MCF 10A (cell line): ENCODE data around the gene AP2A1. TPM values are rescaled to one million over a fixed set of nuclear protein-coding genes. Genes with fewer than 3 reads are reported as not detected.

Experiments used
- BruUV-seq: library from RNA; stranded (reverse); fragments of 400-500 nt; replicated peaks from 2 replicates; lab custom pipeline; 2021; lab: Mats Ljungman, UMichigan
- CTCF ChIA-PET: fragments of 300-600 bp; sonication (Branson Sonifier 250); formaldehyde crosslinking; extraction: SDS; loops from one replicate; lab custom pipeline; 2021; ENCODE audit warnings: antibody characterized with exemption, inconsistent platforms; lab: Yijun Ruan, JAX
- POLR2A ChIA-PET: fragments of 300-600, 350-650 bp; sonication (Branson Sonifier 250); formaldehyde crosslinking; extraction: SDS; loops from one replicate; lab custom pipeline; 2020; ENCODE audit warnings: antibody characterized with exemption, inconsistent platforms; lab: Yijun Ruan, JAX
- DNase-seq: peaks from one replicate; pipeline ENCODE4 v3.0.0-alpha.2; 2018; ENCODE audit not compliant: unreplicated experiment
- H3K27ac Mint-ChIP-seq: one replicate; pipeline ENCODE4 v1.8.0; 2022; ENCODE audit warnings: mild to moderate bottlenecking, low read depth, mixed read lengths; ENCODE audit not compliant: unreplicated experiment
- H3K27me3 Mint-ChIP-seq: one replicate; pipeline ENCODE4 v1.8.0; 2022; ENCODE audit warnings: mixed read lengths; ENCODE audit not compliant: insufficient read depth, unreplicated experiment
- H3K36me3 Mint-ChIP-seq: one replicate; pipeline ENCODE4 v1.8.0; 2022; ENCODE audit warnings: mild to moderate bottlenecking, moderate library complexity, mixed read lengths; ENCODE audit not compliant: insufficient read depth, unreplicated experiment
- H3K4me1 Mint-ChIP-seq: one replicate; pipeline ENCODE4 v1.8.0; 2022; ENCODE audit warnings: mixed read lengths; ENCODE audit not compliant: insufficient read depth, unreplicated experiment
- H3K4me3 Mint-ChIP-seq: one replicate; pipeline ENCODE4 v1.8.0; 2022; ENCODE audit warnings: mild to moderate bottlenecking, moderate library complexity, mixed read lengths; ENCODE audit not compliant: unreplicated experiment
- H3K9me3 Mint-ChIP-seq: one replicate; pipeline ENCODE4 v1.8.0; 2022; ENCODE audit warnings: mixed read lengths; ENCODE audit not compliant: unreplicated experiment
- CTCF ChIP-seq: fragments of 200-600 bp; IDR thresholded peaks from one replicate; pipeline ENCODE4 v1.8.0; 2022; ENCODE audit warnings: antibody characterized with exemption, mild to moderate bottlenecking; ENCODE audit not compliant: unreplicated experiment
- intact Hi-C: fragments of 100-400 bp; cut with micrococcal nuclease; formaldehyde crosslinking; loops from 2 replicates; pipeline ENCODE4 v1.14.1; 2022
- total RNA-seq: library from RNA; stranded (reverse); gene quantifications from 2 replicates; pipeline ENCODE4 v1.2.3, GENCODE V29; 2022

AP2A1 gene
- total RNA-seq, 1 experiment from 2014 or later: 70.5 TPM

GRCh38 chr19:49829721-49830120 is 62.9 kb downstream of the AP2A1 start:
- H3K4me3 Mint-ChIP-seq: no peak overlapping the region

GRCh38 chr19:49830766-49831165 is 64.0 kb downstream of the AP2A1 start:
- Mint-ChIP-seq H3K9me3 (no peaks in the 10 kb centered on the region), H3K27me3 (no peaks in the 10 kb centered on the region), H3K36me3 (peaks cover 57% of the 10 kb centered on the region), H3K27ac (no peak overlapping the region), H3K4me1 (no peaks in the 10 kb centered on the region), H3K4me3 (no peak overlapping the region)
- ChIA-PET POLR2A (no interaction called here), CTCF (interaction anchor here (1.1 kb wide), 1 partner anchor 12 kb away, joined by 3 read pairs; no protein-coding TSS in a partner anchor)
- TF ChIP-seq CTCF: no peak
- no TSS peak for BruUV-seq
- intact Hi-C loops: no loop called here
- DNase-seq: no peak

More at GRCh38 chr19:49829721-49830120, 62.9 kb downstream of the AP2A1 start:
- ChIA-PET POLR2A (interaction anchor here (0.8 kb wide), 1 partner anchor 64 kb away, joined by 6 read pairs; no protein-coding TSS in a partner anchor), CTCF (interaction anchor here (0.5 to 1.1 kb wide), 2 partner anchors 11 to 32 kb away, joined by 3 read pairs; no protein-coding TSS in a partner anchor)
- DNase-seq: no peak
- no peaks in the 10 kb centered on the region for H3K9me3 Mint-ChIP-seq
- H3K36me3 Mint-ChIP-seq: peaks cover 47% of the 10 kb centered on the region
- no peak for TF ChIP-seq CTCF
- intact Hi-C loops: no loop called here
- H3K27ac Mint-ChIP-seq: no peak overlapping the region
- BruUV-seq: no TSS peak
- no peaks in the 10 kb centered on the region for H3K27me3 Mint-ChIP-seq
- no peaks in the 10 kb centered on the region for H3K4me1 Mint-ChIP-seq

GRCh38 chr19:49831592-49831991 is 64.8 kb downstream of the AP2A1 start:
- no peaks in the 10 kb centered on the region for H3K4me1 Mint-ChIP-seq
- no peak for TF ChIP-seq CTCF
- no TSS peak for BruUV-seq
- H3K4me3 Mint-ChIP-seq: no peak overlapping the region
- H3K27ac Mint-ChIP-seq: no peak overlapping the region
- no peak for DNase-seq
- ChIA-PET CTCF (no interaction called here), POLR2A (no interaction called here)
- H3K9me3 Mint-ChIP-seq: no peaks in the 10 kb centered on the region
- H3K27me3 Mint-ChIP-seq: no peaks in the 10 kb centered on the region
- intact Hi-C loops: no loop called here
- H3K36me3 Mint-ChIP-seq: peaks cover 59% of the 10 kb centered on the region

GRCh38 chr19:49832556-49832955 is 65.8 kb downstream of the AP2A1 start:
- no TSS peak for BruUV-seq
- no peaks in the 10 kb centered on the region for H3K27me3 Mint-ChIP-seq
- ChIA-PET POLR2A (no interaction called here), CTCF (interaction anchor here (1.2 kb wide), 1 partner anchor 8 kb away, joined by 3 read pairs; no protein-coding TSS in a partner anchor)
- H3K4me3 Mint-ChIP-seq: no peak overlapping the region
- no peak overlapping the region for H3K27ac Mint-ChIP-seq
- H3K9me3 Mint-ChIP-seq: no peaks in the 10 kb centered on the region
- H3K36me3 Mint-ChIP-seq: peaks cover 56% of the 10 kb centered on the region
- TF ChIP-seq CTCF: no peak
- no peak for DNase-seq
- intact Hi-C loops: no loop called here
- H3K4me1 Mint-ChIP-seq: no peaks in the 10 kb centered on the region
